UCSD-AML1 (cell line): ENCODE data around the gene LMO1.

Source experiments
- DNase-seq: peaks from one replicate; lab custom pipeline; 2025; ENCODE audit not compliant: unreplicated experiment; lab: John Stamatoyannopoulos, UW

LMO1 gene

GRCh38 chr11:8263769-8264410 lies at the start of gene LMO1:
LMO1 (minus strand) TSS chr11:8263878; CDS start chr11:8263362, 516 bp downstream.
- peak; percentile 79 for DNase-seq

GRCh38 chr11:8312986-8313385 lies 49.3 kb upstream of the LMO1 start:
- no peak for DNase-seq

- no peak for DNase-seq
Measured at GRCh38 chr11:8311366-8311765, 47.7 kb upstream of the LMO1 start.

- no peak for DNase-seq
Measured at GRCh38 chr11:8310743-8311298, 47.1 kb upstream of the LMO1 start.

- no peak for DNase-seq
Measured at GRCh38 chr11:8309862-8310261, 46.2 kb upstream of the LMO1 start.

GRCh38 chr11:8309311-8309710 lies 45.6 kb upstream of the LMO1 start:
- no peak for DNase-seq

GRCh38 chr11:8307601-8308000 lies 43.9 kb upstream of the LMO1 start:
- DNase-seq = no peak

- DNase-seq = no peak
Measured at GRCh38 chr11:8301622-8302021, 37.9 kb upstream of the LMO1 start.

- peak; percentile 34 for DNase-seq
Measured at GRCh38 chr11:8298801-8299786, 35.4 kb upstream of the LMO1 start.

GRCh38 chr11:8297781-8298440 lies 34.2 kb upstream of the LMO1 start:
- no peak for DNase-seq

GRCh38 chr11:8296872-8297271 lies 33.2 kb upstream of the LMO1 start:
- no peak for DNase-seq

- no peak for DNase-seq
Measured at GRCh38 chr11:8296038-8296649, 32.5 kb upstream of the LMO1 start.

- no peak for DNase-seq
Measured at GRCh38 chr11:8294251-8294935, 30.7 kb upstream of the LMO1 start.

- DNase-seq = no peak
Measured at GRCh38 chr11:8293171-8293570, 29.5 kb upstream of the LMO1 start.

GRCh38 chr11:8292351-8292750 lies 28.7 kb upstream of the LMO1 start:
- no peak for DNase-seq

GRCh38 chr11:8291421-8292350 lies 28.0 kb upstream of the LMO1 start:
- no peak for DNase-seq

- DNase-seq = no peak
Measured at GRCh38 chr11:8290081-8290810, 26.6 kb upstream of the LMO1 start.

GRCh38 chr11:8289492-8289918 lies 25.8 kb upstream of the LMO1 start:
- DNase-seq = no peak
